Suppressor macrophage treated with lipopolysaccharide for 1 hour (primary cell): ENCODE data around the gene MAP1LC3A.

Source experiments
- DNase-seq, 3 donors: peaks; one replicate each; pipeline ENCODE4 v3.0.0-alpha.2; 2020 to 2022

Gene MAP1LC3A

DNA sequence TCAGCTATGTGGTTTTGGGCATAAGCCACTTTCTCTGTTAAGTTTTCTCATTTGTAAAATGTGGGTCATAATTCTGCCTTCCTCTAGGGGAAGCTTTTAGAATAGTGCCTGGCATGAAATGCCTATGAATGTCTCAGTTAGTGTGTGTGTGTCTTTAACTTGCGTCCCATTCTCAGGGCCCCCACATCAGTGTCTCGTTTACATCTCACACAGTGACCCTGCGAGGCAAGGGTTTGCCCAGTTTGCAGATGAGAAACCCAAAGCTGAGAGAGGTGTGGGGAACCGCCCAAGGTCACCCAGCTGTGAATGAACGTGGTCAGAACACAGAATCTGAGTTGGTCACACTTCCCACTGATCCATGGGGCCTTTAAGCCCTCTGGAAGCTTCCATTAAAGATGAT lies 28.2 kb upstream of the MAP1LC3A start:
- no peak for DNase-seq

DNA sequence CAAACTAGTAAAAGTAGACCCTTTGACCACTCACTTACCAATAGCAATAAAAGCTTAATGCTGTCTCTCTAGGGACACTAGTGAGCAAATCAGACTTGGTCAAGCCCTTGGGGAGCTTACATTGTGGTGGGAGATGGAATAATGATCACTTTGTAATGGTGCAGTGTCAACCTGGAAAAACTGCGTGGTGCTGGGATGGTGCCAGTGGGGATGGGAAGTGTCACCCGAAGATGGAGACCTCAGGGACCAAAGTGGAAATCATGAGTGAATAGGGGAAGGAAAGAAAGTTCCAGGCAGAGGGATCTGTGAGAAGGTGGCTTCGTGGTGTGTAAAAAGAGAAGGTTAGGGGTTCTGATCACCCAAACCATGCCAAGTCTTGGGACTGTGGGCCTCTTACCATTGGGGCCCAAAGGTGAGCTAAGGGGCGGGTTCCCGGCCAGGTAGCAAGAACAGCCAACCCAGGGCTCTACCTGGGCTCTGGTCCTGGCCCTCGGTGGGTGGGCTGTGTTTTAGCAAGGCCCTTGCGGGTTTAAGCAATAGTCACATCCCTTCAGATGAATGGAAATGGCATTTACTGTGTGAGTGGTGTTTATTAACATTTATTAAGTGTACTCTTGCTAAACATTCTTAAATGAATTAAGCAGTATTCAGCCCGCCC lies 26.8 kb upstream of the MAP1LC3A start:
- no peak for DNase-seq

DNA sequence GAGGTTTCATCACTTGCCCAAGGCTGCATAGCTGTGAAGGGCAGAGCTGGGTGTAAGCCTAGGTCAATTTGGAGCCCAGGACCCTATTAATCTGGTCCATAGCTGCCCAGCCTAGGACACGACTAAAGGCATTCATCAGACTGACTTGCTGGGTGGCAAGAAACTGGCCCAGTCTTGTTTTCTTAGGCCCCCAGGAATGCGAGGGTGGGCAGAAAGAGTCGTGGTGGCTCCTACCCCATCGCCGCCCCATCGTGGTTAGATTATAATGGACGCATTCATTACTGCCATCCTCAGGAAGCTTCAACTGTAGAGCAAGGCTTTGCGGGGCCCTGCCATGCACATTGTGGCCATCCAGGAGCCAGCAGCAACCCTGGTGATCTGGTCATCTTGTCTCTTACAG lies 26.2 kb upstream of the MAP1LC3A start:
- no peak for DNase-seq

DNA sequence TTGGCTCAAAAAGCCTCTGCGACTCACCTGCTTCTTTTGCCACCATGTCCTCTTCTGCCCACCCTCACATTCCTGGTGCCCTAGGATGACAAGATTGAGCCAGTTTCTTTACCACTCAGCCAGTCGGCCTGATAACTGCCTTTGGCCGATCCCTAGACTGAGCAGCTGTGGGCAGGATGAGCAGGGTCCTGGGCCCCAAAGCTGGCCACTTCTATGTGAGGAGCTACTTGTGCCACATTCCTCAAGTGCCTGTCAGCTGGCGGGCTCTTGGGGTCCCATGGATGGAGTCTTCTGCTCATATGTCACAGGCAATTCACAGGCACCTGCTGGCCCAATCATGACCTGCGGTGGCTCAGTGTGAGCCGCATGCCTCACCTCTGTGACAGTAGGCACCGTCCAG lies 25.8 kb upstream of the MAP1LC3A start:
- DNase-seq: no peak

DNA sequence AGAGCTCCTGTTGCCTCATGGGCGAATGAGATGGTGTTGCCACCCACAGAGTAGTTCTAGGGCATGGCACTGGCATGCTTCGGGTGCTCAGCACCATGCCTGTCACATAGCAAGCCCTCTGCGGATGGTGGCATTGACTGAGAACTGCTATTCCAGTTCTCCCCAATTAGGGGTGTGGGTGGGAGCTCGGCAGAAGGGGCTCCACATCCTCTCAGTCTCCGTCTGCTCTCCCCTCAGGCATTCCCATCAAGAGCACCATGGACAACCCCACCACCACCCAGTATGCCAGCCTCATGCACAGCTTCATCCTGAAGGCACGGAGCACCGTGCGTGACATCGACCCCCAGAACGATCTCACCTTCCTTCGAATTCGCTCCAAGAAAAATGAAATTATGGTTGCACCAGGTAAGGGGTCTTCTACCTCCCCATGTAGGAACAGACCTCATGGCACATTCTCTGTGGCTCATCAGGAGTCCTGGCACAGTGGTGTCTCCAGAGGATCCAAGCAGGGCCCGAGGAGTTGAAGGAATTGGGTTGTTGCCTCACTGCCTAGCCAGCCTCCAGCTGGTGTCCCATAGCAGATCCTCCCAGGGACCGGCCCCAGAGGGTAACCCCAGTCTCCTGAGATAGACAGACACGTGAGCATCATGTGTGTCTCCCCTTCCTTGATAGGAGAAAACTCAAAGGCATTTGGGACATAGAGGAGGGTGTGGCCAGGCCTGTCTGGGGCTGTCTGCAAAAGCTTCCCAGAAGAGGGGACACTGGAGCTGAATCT lies 23.9 kb upstream of the MAP1LC3A start:
- DNase-seq: no peak

DNA sequence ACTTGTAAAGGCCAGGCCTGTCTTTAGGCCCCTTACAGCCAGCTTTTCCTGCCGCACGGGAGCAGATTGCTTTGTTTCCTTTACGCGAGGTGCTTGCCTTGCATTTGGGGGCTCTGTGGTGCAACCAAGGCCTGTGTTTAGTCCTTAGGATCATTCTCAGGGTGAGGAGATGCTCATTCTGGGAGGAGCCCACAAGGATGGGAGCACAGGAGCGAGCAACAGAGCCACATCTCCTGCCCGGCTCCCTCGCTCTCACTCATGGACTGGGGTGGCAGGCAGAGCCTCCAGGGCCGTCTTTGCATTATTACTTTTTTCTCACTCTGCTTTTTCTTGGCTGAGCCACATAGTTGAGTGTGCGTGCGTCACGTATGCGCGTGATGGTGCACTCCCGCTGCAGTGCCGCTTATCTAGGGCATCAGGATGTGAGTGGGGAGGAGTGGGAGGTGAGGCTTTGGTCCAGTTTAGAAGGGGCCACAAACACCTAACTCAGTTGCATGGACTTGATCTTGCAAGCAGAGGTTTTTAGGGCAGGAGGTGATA lies 23.1 kb upstream of the MAP1LC3A start:
- DNase-seq: no peak

DNA sequence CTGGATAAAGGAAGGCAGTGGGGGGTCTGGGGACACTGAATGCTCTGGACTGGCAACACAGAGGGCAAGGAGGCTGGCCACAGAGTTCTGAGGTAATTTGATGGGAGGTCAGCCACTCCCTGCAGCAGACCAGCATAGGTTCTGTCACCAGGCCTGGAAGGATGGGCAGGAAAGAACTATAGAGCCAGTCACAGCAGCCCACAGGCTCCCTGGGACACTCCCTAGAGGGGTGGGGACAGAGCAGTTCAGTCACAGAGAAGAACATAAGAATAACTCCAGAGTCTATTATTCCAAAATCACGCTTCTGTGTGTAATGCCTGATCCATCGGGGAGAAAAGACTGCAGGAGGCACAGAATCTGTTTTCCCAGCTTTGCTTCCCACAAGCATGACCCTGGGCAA lies 22.7 kb upstream of the MAP1LC3A start:
- DNase-seq: no peak

DNA sequence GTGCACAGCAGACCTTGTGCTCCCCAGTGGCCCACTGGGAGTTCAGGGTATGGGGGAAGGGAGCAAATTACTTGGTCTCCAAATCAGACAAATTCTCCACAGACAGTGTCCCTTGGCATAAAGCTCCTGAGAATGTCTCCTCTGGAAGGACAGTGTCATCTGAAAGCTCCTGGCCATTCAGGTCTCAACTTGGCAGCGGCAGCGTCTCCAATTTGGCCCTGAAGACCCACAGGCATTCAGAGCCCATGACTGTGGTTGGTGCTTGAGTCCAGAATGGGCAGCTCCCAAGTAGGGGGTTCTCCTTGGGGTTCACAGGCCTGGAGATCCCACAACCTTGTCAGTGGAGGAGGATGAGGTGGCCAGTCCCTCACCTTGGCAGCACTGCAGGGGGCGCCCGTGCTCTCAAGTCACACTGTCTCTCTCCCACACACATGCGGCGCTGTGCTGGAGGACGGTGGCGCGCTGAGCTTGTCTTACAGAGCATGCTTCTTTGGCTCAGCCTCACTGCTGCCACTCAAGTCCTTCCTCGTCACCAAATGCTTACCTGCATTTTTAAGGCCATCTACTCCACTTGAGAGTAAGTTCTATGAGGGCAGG lies 21.6 kb upstream of the MAP1LC3A start:
- DNase-seq: peak; percentile 41 to 63 (median 47)

DNA sequence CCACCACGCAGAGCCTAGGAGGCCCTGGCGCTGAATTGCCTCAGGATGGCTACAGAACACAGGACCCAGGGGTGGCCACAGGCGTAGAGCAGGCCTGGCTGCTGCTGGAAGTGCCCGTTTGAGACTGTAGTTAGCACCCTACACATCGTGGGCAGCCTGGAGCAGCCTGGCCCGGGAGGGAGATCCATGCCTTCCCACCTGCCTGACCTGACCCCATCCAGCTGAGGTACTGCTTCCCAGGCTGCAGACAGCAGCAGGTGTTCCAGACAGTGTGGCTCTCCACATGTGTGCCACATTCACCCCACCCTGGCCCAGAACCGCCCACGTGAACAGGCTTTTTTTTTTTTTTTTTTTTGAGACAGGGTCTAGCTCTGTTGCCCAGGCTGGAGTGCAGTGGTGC lies 20.9 kb upstream of the MAP1LC3A start:
- no peak for DNase-seq

DNA sequence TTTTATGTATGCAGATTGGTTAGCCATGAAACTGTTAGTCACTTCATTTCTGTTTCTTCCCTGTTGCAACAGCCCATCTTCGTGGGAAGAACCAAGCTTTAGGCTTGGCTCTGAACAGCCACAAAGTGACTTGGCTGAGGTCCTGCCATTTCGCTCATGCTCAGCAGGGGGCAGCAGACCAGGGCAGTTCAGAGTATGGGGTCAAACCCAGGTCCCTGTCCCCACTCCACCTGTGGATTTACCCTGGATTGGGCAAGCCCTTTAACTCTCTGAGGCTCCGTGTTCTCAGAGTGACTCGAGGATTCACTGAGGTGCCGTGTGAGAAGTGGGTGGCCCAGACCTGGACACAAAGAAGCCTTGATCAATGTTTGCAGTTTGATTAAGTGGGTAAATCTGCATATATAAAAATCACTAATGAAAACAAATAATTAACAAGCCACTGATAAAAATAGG lies 19.8 kb upstream of the MAP1LC3A start:
- DNase-seq: peak; percentile 77 to 83 (median 78)

DNA sequence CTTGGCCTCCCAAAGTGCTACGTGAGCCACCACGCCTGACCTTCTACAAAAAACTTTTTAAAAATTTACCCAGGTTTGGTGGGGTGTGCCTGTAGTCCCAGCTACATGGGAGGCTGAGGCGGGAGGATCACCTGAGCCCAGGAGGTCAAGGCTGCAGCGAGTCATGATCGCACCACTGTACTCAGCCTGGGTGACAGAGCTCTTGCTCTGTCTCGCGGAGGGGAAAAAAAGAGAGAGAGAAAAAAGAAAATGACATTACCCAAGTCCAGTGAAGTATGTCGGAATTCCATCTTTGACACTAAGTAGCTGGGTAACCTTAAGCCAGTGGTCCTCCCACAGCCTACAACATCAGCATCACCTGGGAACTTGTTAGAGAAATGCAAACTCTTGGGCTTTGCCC lies 18.8 kb upstream of the MAP1LC3A start:
- DNase-seq: no peak

DNA sequence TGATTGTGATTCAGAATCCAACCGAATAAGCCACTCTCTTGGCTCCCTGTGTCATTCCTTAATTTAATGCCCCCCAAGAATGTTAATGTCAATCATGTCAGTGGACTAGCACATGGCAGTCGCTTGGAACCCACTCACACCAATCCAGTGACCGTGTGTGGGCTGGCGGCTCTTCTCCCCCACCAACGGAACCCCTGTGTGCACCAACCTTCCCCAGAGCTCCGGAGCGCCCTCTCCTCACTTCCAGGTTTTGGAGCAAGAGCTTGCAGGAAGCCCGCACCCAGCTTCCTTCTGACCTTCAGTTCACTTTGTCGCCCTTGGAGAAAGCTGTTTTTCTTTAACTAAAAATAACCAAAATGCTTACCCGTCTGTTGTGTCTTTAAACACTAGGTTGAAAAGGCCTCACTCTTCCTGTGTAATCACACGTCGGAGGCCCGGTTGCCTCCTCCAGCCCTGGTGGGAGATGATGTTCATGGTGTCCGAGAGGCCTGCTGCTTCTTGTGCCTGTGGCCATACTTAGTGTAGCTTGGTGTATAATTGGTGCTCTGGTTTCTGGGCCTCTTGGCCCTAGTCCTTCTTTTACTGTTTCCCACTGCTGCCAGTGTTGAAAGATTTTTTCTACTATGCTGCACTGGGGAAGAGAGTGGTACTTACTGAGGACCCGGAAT lies 17.8 kb upstream of the MAP1LC3A start:
- no peak for DNase-seq

DNA sequence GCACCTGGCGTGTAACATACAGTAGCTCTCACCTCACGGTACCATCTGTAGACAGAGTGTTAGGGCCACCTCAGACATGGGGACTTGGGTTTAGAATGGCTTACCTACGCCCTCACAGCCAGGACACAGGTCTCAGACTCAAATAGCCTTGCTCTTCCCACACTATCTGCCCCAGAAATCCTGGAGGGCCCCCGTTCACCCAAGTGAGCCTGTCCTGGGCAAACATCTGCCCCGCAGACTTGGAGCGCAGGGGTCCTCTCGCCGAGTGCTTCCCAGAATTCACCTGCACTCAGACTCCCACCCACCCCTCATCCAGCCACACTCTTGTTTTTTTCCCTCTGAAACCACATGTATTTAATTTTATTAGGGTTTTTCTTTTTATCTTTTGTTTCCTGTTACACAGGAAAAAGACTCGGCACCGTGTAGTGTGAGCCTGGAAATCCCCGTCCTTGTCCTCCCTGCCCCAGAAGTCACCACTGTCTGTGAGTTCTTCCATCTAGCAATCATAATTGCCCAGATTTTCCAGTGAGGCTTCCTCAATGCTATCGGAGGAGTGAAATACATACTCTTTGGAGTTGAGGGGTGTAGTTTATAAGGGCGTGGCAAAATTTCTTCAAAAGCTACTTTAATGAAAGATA lies 17.1 kb upstream of the MAP1LC3A start:
- DNase-seq: no peak

DNA sequence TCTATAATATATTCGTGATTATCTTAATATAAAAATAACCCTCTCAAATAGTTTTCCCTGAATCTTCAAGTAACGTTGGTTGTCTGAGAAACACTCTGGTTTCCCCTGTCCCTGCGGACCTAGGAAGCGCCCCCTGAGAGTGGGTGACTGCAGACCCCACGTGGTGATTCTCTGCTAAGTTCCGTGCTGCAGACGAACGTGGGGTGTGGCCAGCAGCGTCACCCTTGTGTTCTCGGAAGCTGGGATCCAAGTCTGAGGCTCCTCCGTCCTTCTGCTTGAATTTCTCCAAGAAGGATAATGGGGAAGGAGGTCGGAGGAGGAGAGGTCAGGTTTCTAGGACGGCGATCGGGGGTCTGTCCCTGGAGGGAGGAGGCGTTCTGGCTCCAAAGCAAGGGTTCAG lies 16.6 kb upstream of the MAP1LC3A start:
- no peak for DNase-seq

DNA sequence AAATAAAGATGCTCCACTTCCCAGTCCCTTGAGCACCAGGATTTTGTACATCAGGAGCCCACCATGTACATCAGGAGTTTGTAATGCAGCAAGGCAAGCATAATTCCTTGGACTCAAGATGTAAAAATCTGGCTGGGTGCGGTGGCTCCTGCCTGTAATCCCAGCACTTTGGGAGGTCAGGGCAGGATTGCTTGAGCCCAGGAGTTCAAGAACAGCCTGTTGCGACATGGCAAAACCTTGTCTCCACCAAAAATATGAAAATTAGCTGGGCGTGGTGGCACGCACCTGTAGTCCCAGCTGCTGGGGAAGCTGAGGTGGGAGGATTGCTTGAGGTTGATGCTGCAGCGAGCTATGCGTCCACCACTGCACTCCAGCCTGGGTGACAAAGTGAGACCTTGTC lies 16.1 kb upstream of the MAP1LC3A start:
- DNase-seq: no peak

DNA sequence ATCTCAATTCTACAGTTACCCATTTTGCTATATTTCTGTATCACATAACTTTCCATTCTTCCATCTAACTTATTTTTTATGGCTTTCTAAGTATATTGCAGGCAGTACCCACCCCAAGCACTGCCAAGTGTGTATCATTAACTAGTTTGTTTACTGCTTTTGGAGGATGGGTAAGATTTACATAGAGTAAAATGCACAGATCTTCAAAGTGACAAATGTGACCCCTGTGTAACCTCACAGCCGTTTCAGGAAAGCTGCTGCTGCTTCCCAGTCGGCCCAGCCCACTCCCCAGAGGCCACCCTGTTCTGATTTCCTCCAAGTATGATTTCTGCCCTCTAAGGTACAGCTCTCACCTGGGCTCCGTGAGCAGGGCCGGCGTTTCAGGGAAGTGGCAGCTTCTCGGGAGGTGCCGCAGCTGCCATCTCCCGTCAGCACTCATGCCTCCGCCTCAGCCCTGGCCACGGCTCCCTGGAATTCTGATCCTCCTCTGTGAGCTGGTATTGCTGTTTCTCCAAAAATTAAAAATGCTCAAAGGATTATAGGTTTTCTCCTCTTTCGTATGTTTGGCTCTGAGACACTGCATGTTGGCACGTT lies 15.0 kb upstream of the MAP1LC3A start:
- no peak for DNase-seq

DNA sequence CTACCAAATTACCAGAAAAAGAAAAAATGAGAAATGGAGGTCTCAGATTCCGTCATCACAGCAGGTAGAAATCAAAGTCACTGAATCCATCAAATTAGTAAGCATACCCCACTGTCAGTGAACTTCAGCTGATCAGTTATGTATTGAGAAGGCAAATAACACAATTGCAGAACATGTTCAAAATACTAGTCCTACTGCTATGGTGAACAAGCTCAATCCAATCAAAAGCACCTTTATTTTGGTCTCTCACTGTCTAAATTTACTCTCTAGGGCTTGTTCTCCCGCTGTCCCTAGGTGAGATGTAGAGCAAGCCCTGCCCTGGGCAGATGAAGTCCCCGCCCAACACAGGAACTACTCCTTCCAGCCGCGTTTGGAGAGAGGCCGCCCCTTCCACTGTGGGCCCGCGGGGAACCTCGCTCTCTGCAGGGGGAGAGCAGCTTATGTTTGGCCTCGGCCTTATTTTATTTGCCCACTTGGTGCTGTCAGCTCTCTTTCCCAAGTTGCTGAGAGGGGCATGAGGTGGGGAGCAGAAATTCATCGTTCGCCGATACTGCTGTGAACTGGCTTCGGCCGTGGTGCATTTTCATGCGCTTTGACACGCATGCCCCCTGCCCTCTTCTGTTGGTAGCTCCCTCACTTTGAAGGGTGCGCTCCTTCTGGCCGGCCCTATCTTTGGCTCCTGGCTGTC lies 14.3 kb upstream of the MAP1LC3A start:
- no peak for DNase-seq

DNA sequence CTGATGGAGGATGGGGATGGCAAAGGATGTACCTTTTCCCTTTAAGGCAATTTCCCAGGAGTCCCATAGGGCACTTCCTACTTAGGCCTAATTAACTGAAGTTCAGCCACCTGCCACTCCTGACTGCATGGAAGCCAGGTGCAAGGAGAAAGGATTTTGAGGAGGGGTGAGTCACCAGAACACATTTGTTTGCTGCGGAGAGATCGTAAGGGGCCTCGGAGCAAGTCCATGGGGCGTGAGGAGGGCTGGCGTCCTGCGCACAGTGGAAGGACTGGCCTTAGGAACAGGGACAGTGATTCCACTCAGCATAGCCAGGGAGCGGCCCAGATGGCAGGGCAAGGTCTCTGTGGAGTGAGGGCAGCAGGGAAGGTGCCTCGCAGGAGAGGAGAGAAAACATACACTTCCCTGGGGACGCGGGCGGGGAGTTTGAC lies 11.8 kb upstream of the MAP1LC3A start:
- DNase-seq: no peak

DNA sequence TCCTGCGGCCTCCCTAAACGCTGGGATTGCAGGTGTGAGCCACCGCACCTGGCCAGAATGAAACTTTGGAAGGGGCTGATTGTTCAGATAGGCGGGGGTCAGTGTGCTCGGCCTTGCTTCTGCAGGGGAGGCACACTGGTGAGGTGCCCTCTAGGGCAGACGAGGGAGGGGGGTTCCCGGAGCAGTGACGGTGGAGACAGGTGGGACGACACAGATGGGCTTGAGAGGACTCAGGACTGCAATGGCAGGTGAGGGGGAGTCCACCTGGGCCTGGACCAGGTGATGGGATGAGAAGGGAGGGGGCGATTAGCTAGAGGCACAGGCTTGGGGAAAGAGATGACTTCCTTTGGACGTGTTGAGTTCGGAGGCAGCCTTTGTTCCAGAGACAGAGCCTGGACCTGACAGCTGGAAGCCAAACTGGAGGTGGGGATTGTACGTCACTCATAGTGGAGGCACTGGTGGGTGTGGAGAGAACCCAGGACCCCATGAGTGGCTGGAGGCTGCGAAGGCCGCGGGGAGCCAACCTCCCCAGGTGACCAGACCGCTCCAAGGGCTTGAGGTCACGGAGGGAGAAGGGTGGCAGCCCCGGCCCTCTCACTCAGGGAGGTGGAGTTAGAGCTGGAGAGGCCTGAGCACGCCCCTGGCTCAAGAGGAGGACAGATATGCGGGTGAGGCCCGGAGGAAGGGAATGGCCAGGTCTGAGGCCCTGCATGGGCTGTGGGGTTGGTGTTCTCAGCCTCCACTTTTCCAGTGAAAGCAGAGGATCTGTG lies 10.5 kb upstream of the MAP1LC3A start:
- DNase-seq: no peak

DNA sequence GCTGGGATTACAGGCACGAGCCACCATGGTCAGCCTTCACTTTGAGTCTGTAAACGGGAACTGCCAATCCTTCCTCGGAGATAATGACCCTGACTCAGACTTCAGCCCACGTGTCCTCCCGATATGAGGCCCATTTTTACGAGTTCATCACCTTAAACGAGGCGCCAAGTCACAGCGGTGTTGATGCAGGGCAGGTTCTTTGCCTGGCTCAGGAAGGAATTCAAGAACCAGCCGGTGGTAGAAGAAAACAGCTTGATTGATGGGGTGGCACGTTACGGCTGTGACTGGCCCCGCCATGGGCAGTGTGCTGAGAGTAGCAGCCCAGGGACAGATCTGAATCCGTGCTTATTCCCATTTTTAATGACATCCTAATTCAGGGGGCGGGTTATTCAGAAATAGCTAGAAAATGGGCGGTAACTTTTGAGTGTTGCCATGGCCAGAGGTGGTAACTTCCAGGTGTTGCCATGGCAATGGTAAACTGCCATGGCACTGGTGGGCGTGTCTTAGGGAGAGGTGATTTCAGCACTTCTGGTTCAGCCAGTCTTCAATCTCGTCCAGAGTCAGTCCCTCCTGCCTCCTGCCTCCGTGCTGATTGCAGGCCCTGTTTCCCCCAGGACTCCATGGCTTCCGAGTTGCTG lies 9.1 kb upstream of the MAP1LC3A start:
- no peak for DNase-seq

DNA sequence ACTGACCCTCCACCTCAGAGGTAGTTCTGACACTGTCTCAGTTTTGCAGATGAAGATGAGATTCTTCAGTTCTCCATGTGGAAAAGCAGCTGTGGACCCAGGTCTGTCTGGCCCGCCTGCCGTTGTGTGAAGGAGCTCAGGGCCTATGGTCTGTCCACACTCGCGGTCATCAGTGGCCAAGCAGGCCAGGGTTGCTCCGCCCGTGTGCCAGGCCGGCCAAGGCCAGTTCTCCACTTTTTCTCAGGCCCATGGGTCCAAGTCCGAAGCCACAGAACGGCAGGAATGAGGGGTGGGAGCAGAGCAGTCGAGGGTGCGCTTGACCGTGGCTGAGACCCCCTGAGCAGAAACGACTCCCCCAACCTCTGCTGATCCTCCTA lies 8.6 kb upstream of the MAP1LC3A start:
- no peak for DNase-seq
